CD14-positive monocyte (primary cell): Measurements from ENCODE around the gene NADK2. TPM values are rescaled to one million over a fixed set of nuclear protein-coding genes. Genes with fewer than 3 reads are reported as not detected.
A peak's percentile ranks its signal among the peaks of the same experiment; 100 is the strongest.

Source experiments
- DNase-seq, 3 donors: peaks; one replicate each; pipeline ENCODE4 v3.0.0-alpha.2; 2011 to 2022
- H2AFZ ChIP-seq: 2 replicates; pipeline ENCODE4 v1.6.0; 2012; ENCODE audit warnings: mild to moderate bottlenecking, low read depth, low read length, inconsistent platforms; ENCODE audit not compliant: insufficient read depth, poor library complexity, severe bottlenecking
- H3K27ac ChIP-seq, 2 donors: 1 replicate in 1 of 2; 2 replicates in 1 of 2; pipeline ENCODE4 v1.5.1; 2012 to 2013; ENCODE audit warnings: low read length in 2 of 2, control low read depth in 1 of 2, inconsistent platforms in 1 of 2, low read depth in 1 of 2, mild to moderate bottlenecking in 1 of 2
- H3K27me3 ChIP-seq, 2 donors: one replicate each; pipeline versions ENCODE4 v1.6.0 to v1.6.1; 2011 to 2013; ENCODE audit warnings: low read length in 2 of 2; ENCODE audit not compliant: control insufficient read depth in 2 of 2, insufficient read depth in 2 of 2
- H3K36me3 ChIP-seq, 2 donors: replicated peaks in 1 of 2; 1 replicate in 1 of 2; 2 replicates in 1 of 2; pipeline versions ENCODE4 v1.5.1 to v1.6.1; 2012 to 2013; ENCODE audit warnings: low read length in 2 of 2, control low read depth in 1 of 2, inconsistent platforms in 1 of 2, mild to moderate bottlenecking in 1 of 2; ENCODE audit not compliant: insufficient read depth in 2 of 2, control insufficient read depth in 1 of 2
- H3K4me1 ChIP-seq, 2 donors: 1 replicate in 1 of 2; 2 replicates in 1 of 2; pipeline versions ENCODE4 v1.5.1 to v1.6.1; 2012 to 2013; ENCODE audit warnings: low read length in 2 of 2, control low read depth in 1 of 2, inconsistent platforms in 1 of 2, mild to moderate bottlenecking in 1 of 2, moderate library complexity in 1 of 2; ENCODE audit not compliant: insufficient read depth in 2 of 2, control insufficient read depth in 1 of 2
- H3K4me2 ChIP-seq: replicated peaks from 2 replicates; pipeline ENCODE3; 2012; ENCODE audit warnings: low read length, moderate library complexity, mild to moderate bottlenecking; ENCODE audit not compliant: poor library complexity, severe bottlenecking; ENCODE audit errors: extremely low read depth
- H3K4me3 ChIP-seq, 3 experiments: fragments of 200-600 bp in 1 of 3; sonication (generic) in 1 of 3; replicated peaks in 1 of 3; 1 replicate in 2 of 3; 2 replicates in 1 of 3; pipeline ENCODE4 v1.5.1; 2011 to 2013; ENCODE audit warnings: low read length in 3 of 3, mild to moderate bottlenecking in 3 of 3, control low read depth in 2 of 3, low read depth in 2 of 3, inconsistent platforms in 1 of 3, moderate library complexity in 1 of 3
- H3K79me2 ChIP-seq: 2 replicates; pipeline ENCODE4 v1.6.0; 2012; ENCODE audit warnings: mild to moderate bottlenecking, control low read depth, inconsistent platforms, low read length, moderate library complexity; ENCODE audit not compliant: insufficient read depth
- H3K9ac ChIP-seq: 2 replicates; pipeline ENCODE4 v1.6.0; 2017; ENCODE audit warnings: low read length, mild to moderate bottlenecking; ENCODE audit not compliant: insufficient read depth, poor library complexity, severe bottlenecking
- H3K9me3 ChIP-seq, 2 donors: replicated peaks in 1 of 2; 1 replicate in 1 of 2; 2 replicates in 1 of 2; pipeline versions ENCODE4 v1.5.1 to v1.6.1; 2012 to 2013; ENCODE audit warnings: low read length in 2 of 2, control low read depth in 1 of 2; ENCODE audit not compliant: control insufficient read depth in 1 of 2, insufficient read depth in 1 of 2
- H4K20me1 ChIP-seq: 2 replicates; pipeline ENCODE4 v1.6.0; 2012; ENCODE audit warnings: mild to moderate bottlenecking, low read length, control low read depth, moderate library complexity; ENCODE audit not compliant: insufficient read depth
- H3K27ac Mint-ChIP-seq, 7 donors: one replicate each; pipeline ENCODE4 v1.8.0; 2020; ENCODE audit warnings: mild to moderate bottlenecking in 7 of 7, mixed read lengths in 7 of 7, moderate library complexity in 6 of 7, inconsistent platforms in 2 of 7
- H3K27me3 Mint-ChIP-seq, 3 donors: one replicate each; pipeline ENCODE4 v1.8.0; 2021 to 2022; ENCODE audit warnings: low read depth in 3 of 3, mild to moderate bottlenecking in 3 of 3, mixed read lengths in 3 of 3, moderate library complexity in 3 of 3, inconsistent platforms in 1 of 3
- H3K36me3 Mint-ChIP-seq, 2 donors: one replicate each; pipeline ENCODE4 v1.8.0; 2020; ENCODE audit warnings: mixed read lengths in 2 of 2, inconsistent platforms in 1 of 2, mild to moderate bottlenecking in 1 of 2
- H3K4me1 Mint-ChIP-seq: one replicate; pipeline ENCODE4 v1.8.0; 2020; ENCODE audit warnings: mild to moderate bottlenecking, mixed read lengths
- H3K4me3 Mint-ChIP-seq, 2 donors: one replicate each; pipeline ENCODE4 v1.8.0; 2020; ENCODE audit warnings: mild to moderate bottlenecking in 2 of 2, mixed read lengths in 2 of 2, moderate library complexity in 1 of 2
- H3K9me3 Mint-ChIP-seq, 7 donors: one replicate each; pipeline ENCODE4 v1.8.0; 2020 to 2022; ENCODE audit warnings: mixed read lengths in 7 of 7, mild to moderate bottlenecking in 6 of 7, moderate library complexity in 6 of 7, inconsistent platforms in 2 of 7
- WGBS: methylation state at CpG from one replicate; pipeline ENCODE4 v1.1.5; 2013; ENCODE audit warnings: missing lambda C conversion rate; ENCODE audit not compliant: insufficient coverage; 5-methylcytosine and 5-hydroxymethylcytosine counted together
- intact Hi-C, 2 donors: fragments of 100-400 bp; cut with micrococcal nuclease; formaldehyde crosslinking; loops; one replicate each; pipeline versions ENCODE4 v1.15.0 to v1.15.1; 2023
- polyA plus RNA-seq, 3 donors: library from polyadenylated mRNA; depleted of rRNA in 1 of 3; unstranded in 2 of 3; stranded (reverse) in 1 of 3; fragments of 300-500 nt in 2 of 3; fragments of >200 nt in 1 of 3; fragmentation: Illumina TruSeq in 2 of 3; gene quantifications; 1 replicate in 2 of 3; 2 replicates in 1 of 3; pipeline ENCODE4 v1.2.3, GENCODE V29; 2012 to 2021
- TF ChIP-seq, protein P1 (sequence below): fragments of 200-600 bp; IDR thresholded peaks from one replicate; pipeline ENCODE4 v1.8.0; 2022; ENCODE audit warnings: antibody characterized with exemption, mild to moderate bottlenecking

Gene NADK2
- polyA plus RNA-seq, 3 donors, result 2.6 to 5.9 (median 3.3) TPM

DNA sequence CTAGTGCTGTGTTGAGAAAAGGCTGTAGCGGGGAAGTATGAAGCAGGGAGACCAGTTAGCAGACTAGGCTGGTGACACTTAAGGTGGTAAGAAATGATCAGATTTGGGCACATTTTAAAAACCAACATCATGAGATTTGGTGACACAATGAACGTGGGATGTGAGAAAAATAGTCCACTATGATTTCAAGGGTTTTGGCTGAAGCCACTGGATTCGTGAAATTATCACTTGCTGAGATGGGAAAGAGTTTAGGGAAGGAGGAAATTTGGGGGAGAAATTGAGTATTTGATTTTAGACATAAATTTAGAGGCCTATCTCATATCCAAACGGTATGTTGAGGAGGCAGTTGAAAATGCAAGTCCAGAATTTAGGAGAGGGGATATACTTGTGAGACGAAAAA, 66.7 kb downstream of the NADK2 start:
- Histone ChIP-seq H3K27ac (no peak overlapping the region), H3K79me2 (no peaks in the 10 kb centered on the region), H3K36me3 (peaks cover 89 to 97% of the 10 kb centered on the region in 2 donors), H3K4me3 (no peak overlapping the region), H3K4me2 (no peak overlapping the region), H3K9ac (no peak overlapping the region), H3K4me1 (no peaks in the 10 kb centered on the region), H2AFZ (no peak overlapping the region), H3K27me3 (no peaks in the 10 kb centered on the region), H3K9me3 (no peaks in the 10 kb centered on the region), H4K20me1 (no peaks in the 10 kb centered on the region)
- no peak for DNase-seq
- Mint-ChIP-seq H3K27ac (no peak overlapping the region), H3K4me3 (no peak overlapping the region), H3K36me3 (peaks cover 76 to 90% of the 10 kb centered on the region in 2 donors), H3K27me3 (no peaks in the 10 kb centered on the region), H3K9me3 (no peaks in the 10 kb centered on the region), H3K4me1 (no peaks in the 10 kb centered on the region)
- intact Hi-C loops, result no loop called here
- TF ChIP-seq, protein P1, sequence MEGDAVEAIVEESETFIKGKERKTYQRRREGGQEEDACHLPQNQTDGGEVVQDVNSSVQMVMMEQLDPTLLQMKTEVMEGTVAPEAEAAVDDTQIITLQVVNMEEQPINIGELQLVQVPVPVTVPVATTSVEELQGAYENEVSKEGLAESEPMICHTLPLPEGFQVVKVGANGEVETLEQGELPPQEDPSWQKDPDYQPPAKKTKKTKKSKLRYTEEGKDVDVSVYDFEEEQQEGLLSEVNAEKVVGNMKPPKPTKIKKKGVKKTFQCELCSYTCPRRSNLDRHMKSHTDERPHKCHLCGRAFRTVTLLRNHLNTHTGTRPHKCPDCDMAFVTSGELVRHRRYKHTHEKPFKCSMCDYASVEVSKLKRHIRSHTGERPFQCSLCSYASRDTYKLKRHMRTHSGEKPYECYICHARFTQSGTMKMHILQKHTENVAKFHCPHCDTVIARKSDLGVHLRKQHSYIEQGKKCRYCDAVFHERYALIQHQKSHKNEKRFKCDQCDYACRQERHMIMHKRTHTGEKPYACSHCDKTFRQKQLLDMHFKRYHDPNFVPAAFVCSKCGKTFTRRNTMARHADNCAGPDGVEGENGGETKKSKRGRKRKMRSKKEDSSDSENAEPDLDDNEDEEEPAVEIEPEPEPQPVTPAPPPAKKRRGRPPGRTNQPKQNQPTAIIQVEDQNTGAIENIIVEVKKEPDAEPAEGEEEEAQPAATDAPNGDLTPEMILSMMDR, result no peak
- WGBS, result 100% methylated on average over 4 of the region's 5 CpGs

DNA sequence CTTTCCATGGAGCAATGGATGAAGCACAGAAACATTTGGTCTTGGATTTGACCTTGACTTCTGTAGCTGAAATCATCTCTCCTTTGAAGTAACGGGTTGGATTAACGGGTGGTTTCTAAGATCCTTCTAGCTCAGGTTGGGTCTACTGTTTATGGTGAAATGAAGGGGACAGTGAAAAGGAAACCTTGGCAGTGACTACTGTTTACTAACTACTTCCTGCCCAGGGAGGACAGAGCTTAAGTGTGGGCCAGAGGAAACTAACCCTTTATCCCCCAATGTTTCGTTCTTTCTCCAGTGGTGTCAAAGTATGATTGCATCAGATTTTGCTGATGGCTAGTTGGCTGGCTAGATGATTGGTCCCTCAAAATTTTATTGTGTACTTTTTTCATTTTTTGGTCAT, 67.6 kb downstream of the NADK2 start:
- no peaks in the 10 kb centered on the region for H3K27me3 Mint-ChIP-seq
- H3K79me2 ChIP-seq, result no peaks in the 10 kb centered on the region
- peaks cover 89 to 97% of the 10 kb centered on the region in 2 donors for H3K36me3 ChIP-seq
- no peak overlapping the region for H3K4me2 ChIP-seq
- no CpG with 5 or more reads among the region's 3 CpGs for WGBS
- H3K27ac Mint-ChIP-seq, result peak overlapping the region in 1 of 7 donors; percentile 7
- no peaks in the 10 kb centered on the region for H3K9me3 ChIP-seq
- no peak overlapping the region for H3K4me3 ChIP-seq
- no peak for DNase-seq
- H4K20me1 ChIP-seq, result no peaks in the 10 kb centered on the region
- H3K9ac ChIP-seq, result no peak overlapping the region
- TF ChIP-seq, protein P1, result no peak
- no peak overlapping the region for H3K27ac ChIP-seq
- no peaks in the 10 kb centered on the region for H3K9me3 Mint-ChIP-seq
- H3K4me1 ChIP-seq, result no peaks in the 10 kb centered on the region
- H3K4me1 Mint-ChIP-seq, result no peaks in the 10 kb centered on the region
- H2AFZ ChIP-seq, result no peak overlapping the region
- H3K36me3 Mint-ChIP-seq, result peaks cover 76 to 88% of the 10 kb centered on the region in 2 donors
- intact Hi-C loops, result no loop called here
- H3K27me3 ChIP-seq, result no peaks in the 10 kb centered on the region
- H3K4me3 Mint-ChIP-seq, result no peak overlapping the region
